Activated CD4-positive, alpha-beta T cell treated with anti-CD3 and anti-CD28 coated beads, Interleukin-2, Interleukin-4, amounts not matched to agents 100 ng/mL and 50 ng/mL, durations not matched to agents 16 hours and 8 hours (primary cell): ENCODE measurements around the gene POMGNT2.

Experiments used
- DNase-seq: peaks from one replicate; pipeline ENCODE4 v3.0.0-alpha.2; 2020; ENCODE audit warnings: low spot score

POMGNT2 gene

GRCh38 chr3:43043793-43044192 lies 62.1 kb downstream of the POMGNT2 start:
- no peak for DNase-seq

GRCh38 chr3:43043071-43043766 lies 62.7 kb downstream of the POMGNT2 start:
- no peak for DNase-seq

GRCh38 chr3:43041517-43041916 lies 64.4 kb downstream of the POMGNT2 start:
- DNase-seq: no peak

- DNase-seq: peak; percentile 21
Measured at GRCh38 chr3:43038010-43038409, 67.9 kb downstream of the POMGNT2 start.

GRCh38 chr3:43036621-43037423 lies 69.1 kb downstream of the POMGNT2 start:
- DNase-seq: no peak

- no peak for DNase-seq
Measured at GRCh38 chr3:43035801-43036365, 70.0 kb downstream of the POMGNT2 start.

GRCh38 chr3:43034911-43035310 lies 71.0 kb downstream of the POMGNT2 start:
- DNase-seq: no peak

GRCh38 chr3:43034200-43034599 lies 71.7 kb downstream of the POMGNT2 start:
- DNase-seq: no peak

- no peak for DNase-seq
Measured at GRCh38 chr3:43032646-43033628, 72.9 kb downstream of the POMGNT2 start.

GRCh38 chr3:43031889-43032545 lies 73.9 kb downstream of the POMGNT2 start:
- no peak for DNase-seq

- no peak for DNase-seq
Measured at GRCh38 chr3:43031485-43031884, 74.4 kb downstream of the POMGNT2 start.

GRCh38 chr3:43030162-43030935 lies 75.5 kb downstream of the POMGNT2 start:
- DNase-seq: no peak
